Measurements from ENCODE around the gene IPPK.

The IPPK gene

DNA sequence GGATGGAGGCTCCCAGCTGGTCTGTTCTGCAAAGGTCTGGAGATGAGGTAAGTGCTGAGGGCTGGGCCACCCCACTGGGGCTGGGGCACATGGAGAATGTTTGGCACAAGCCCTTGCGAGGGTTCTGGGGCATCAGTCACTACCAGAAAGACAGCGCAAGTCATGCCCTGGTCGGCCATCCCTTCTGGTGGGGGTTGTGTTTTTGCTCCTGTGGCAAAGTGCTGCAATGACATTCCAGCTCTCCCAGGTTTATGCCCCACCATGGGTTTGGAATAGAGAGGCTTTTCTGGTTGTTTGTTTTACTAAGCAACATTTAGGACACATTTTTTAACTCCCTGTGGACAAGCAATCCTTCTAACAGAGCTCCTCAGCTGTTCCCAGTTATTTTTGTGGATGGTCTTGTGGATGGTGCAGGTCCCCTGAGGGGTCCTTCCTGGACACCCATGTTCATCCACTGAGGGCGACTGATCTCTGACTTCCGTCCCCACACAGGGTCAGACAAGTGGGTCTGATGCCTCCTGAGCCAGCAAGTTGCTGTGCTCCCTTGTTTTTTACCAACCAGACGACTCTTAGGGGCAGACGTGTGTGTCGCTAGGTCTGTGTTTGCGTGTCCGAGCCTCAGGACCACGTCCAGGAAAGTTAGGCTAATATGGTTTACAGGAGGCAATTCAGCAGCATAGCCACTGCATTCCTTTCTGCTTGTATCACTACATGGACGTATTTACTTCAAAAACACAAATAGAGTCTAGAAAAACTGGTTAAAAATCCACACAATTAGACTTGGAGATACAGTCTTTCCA lies 69.3 kb downstream of the IPPK start:
- no peak for TF ChIP-seq CTCF (IDR thresholded peaks at IDR 0.05)

- TF ChIP-seq CTCF (IDR thresholded peaks at IDR 0.05): no peak
These were observed 69.9 kb downstream of the IPPK start for GRCh38 chr9:92599938-92600461.

DNA sequence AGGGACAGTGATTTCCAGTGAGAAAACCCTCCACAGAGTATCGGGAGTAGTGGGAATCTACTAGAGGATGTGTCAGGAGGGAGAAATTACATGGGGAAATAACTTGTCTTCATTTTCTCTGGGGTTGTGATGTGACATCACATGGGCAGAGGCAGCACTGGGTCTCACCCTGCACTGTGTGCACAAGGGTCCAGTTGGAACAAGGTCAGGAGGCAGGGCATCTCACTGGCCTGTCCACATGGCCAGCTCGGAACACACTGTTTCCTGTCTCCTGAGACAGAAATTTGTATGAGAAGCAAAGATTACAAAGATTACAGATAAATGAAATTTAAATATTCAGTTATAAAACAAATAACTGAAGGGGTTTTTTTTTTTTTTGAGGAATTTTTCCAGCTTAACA lies 71.5 kb downstream of the IPPK start:
- TF ChIP-seq CTCF (IDR thresholded peaks at IDR 0.05): no peak

- no peak for TF ChIP-seq CTCF (IDR thresholded peaks at IDR 0.05)
These were observed 74.0 kb downstream of the IPPK start for GRCh38 chr9:92595930-92596329.

DNA sequence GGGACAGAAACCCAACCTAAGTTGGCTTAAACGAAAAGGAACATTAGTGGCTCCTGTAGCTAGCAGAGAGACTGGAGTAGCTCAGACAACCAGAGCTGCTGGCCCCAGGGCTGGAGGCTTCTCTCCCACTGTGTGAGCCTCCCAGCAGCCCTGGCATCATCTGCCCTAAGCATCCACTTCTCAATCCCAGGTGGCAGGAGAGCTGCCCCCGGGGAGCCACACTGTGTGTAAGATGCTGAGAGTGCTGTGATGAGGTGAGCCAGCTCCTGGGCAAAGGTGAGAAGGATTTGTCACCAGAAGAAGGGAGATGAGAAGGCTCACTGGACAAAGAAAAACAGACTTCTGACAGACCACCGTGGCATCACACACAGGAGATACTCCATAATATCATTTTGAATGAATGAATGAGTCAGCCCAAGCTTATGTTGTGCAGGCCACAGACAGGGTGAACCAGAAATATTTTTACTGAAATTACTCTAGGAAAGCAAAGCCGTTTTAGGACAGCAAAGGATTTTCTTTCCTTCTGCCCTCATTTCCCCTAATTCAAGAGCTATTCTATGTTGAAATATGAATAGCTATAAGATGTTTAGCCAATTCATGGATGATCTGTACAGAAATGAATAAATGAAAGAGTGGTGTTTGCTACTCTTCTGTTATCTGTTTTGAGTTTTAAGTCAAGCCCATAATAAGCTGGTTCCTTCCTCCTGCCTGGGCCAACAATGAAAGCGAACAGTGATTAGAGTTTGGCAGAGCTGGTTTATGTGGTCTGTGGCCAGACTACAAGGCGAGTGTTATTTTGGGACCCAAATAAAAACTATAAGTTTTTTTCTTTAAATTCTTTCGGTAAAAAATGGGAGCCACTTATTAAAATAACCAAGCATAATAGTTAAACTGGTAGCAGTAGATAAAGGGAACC lies 76.7 kb downstream of the IPPK start:
- no peak for TF ChIP-seq CTCF (IDR thresholded peaks at IDR 0.05)

GRCh38 chr9:92592537-92592936 lies 77.4 kb downstream of the IPPK start:
- TF ChIP-seq CTCF (IDR thresholded peaks at IDR 0.05): no peak

- no peak for TF ChIP-seq CTCF (IDR thresholded peaks at IDR 0.05)
These were observed 79.6 kb downstream of the IPPK start for GRCh38 chr9:92590377-92590776.
